WI38 (cell line): ENCODE measurements around the gene NAPSA.

Source experiments
- H3K4me3 ChIP-seq: 2 replicates; pipeline ENCODE4 v1.5.1; 2011; ENCODE audit warnings: low read depth, mild to moderate bottlenecking, control low read depth, low read length
- TF ChIP-seq, protein P1 (sequence below): IDR thresholded peaks from 2 replicates; pipeline ENCODE4 v1.5.1; 2012; ENCODE audit warnings: low read depth, mild to moderate bottlenecking, control low read depth, low read length

NAPSA gene

DNA sequence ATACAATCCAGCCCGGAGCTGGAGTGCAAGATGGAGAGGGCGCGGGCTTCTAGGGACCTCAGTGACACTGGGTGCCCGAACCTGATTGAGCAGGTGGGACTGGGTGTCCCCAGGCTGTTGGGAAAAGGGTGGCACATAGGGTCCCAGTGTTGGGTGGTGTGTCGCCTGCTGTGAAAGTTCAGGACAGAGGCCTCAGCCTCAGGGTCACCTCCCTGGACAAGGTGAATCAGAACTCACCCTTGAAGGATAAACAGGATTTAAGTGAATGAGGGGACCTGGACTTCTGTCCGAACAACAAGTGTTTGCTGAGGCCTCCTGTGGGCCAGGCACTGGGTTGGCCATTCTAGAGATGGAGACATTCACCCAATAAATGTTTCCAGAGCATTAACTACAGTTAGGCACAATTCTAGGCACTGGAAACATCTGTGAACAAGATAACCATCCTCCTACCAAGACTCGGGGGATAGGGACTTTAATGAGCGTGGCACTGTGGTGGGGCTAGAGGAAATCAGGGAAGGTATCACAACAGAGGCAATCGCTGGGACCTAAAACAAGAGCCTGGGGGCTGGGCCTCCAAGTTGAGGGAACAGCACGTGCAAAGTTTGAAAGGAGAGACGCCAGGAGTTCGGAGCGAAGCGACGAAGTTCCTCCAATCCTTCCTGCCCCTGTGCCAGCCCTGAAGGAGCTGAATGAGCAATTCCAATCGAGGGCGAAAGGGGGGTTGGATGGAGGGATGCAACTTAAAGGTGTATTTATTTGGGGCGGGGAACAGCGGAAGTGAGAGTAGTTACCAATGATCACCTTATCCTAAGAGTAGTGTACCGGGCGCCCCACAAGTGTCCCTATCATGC is 17.8 kb upstream of the NAPSA start:
- TF ChIP-seq, protein P1, sequence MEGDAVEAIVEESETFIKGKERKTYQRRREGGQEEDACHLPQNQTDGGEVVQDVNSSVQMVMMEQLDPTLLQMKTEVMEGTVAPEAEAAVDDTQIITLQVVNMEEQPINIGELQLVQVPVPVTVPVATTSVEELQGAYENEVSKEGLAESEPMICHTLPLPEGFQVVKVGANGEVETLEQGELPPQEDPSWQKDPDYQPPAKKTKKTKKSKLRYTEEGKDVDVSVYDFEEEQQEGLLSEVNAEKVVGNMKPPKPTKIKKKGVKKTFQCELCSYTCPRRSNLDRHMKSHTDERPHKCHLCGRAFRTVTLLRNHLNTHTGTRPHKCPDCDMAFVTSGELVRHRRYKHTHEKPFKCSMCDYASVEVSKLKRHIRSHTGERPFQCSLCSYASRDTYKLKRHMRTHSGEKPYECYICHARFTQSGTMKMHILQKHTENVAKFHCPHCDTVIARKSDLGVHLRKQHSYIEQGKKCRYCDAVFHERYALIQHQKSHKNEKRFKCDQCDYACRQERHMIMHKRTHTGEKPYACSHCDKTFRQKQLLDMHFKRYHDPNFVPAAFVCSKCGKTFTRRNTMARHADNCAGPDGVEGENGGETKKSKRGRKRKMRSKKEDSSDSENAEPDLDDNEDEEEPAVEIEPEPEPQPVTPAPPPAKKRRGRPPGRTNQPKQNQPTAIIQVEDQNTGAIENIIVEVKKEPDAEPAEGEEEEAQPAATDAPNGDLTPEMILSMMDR, result no peak
- H3K4me3 ChIP-seq, result peak overlapping the region; percentile 65

DNA sequence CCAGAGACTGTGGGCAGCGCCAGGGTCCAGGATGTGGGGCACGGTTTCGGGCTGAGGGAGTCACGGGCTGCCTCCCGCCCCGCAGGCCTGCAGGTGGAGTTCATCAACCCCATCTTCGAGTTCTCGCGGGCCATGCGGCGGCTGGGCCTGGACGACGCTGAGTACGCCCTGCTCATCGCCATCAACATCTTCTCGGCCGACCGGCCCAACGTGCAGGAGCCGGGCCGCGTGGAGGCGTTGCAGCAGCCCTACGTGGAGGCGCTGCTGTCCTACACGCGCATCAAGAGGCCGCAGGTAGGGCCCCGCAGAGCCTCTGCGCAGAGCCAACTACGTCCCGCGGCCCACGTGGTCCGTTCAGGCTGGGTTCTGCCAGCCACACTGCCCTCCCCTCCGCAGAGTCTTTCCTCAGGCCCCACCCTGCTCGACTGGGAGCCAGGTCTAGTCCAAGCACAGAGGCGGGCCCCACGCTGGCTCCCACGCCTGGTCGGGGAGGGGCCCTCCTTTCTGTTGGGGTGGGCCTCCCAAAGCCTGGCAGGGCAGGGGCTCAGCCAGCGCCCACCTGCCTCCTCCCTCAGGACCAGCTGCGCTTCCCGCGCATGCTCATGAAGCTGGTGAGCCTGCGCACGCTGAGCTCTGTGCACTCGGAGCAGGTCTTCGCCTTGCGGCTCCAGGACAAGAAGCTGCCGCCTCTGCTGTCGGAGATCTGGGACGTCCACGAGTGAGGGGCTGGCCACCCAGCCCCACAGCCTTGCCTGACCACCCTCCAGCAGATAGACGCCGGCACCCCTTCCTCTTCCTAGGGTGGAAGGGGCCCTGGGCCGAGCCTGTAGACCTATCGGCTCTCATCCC is 16.7 kb upstream of the NAPSA start:
- TF ChIP-seq, protein P1, result no peak
- no peak overlapping the region for H3K4me3 ChIP-seq

DNA sequence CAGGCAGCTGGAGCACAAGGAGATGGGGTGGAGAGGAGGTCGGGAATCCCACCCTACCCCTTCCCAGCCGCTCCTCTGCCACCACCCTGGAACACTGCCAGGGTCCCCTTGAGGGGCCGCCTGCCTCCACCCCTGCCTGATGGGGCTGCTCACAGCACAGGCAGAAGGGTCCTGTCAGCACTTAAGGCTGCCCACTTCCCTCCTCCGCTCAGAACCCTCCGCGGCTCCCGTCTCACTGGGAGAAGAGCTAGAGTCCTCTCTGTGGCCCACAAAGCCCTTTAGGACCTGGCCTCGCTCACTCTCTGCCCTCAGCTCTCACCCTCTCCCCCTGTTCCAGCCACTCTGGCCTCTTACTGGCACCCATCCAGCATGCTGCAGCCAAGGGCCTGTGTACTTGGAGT is 15.3 kb upstream of the NAPSA start:
- TF ChIP-seq, protein P1, result no peak
- no peak overlapping the region for H3K4me3 ChIP-seq

DNA sequence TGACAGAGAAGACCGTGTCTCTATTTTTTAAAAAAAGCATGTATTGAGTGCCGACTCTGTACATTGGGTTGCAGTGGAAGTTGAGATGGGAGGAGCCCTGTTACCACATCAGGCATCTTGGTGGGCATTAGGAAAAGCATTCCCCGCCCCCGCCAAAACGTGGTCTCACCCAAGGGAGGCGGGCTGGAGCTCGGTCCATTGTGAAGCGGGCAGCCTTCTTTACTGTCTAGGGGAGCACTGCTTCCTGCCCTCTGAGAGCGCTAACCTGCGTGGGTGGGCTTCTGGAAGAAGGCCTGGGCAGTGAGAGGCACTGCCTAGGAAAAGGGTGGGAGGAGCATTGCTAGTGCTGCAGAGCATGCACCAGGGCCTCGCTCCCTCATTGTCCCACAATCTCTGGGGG is 14.7 kb upstream of the NAPSA start:
- TF ChIP-seq, protein P1, result no peak
- H3K4me3 ChIP-seq, result no peak overlapping the region

DNA sequence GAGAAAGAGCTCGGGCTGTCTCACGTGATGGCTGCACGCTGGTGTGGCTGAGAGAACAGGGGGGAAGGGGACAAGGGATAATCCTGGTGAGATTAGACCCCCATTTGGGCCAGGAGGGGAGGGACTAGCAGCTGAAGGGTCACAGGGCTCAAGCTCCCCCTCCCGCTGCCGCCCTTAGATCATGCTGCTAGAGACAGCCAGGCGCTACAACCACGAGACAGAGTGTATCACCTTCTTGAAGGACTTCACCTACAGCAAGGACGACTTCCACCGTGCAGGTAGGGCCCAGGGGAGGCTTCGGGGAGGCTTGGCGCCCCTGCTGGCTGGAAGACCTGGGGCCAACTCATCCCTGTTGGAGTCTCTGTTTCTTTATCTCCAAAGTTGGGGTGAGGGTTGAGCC is 14.2 kb upstream of the NAPSA start:
- TF ChIP-seq, protein P1, result no peak
- no peak overlapping the region for H3K4me3 ChIP-seq

DNA sequence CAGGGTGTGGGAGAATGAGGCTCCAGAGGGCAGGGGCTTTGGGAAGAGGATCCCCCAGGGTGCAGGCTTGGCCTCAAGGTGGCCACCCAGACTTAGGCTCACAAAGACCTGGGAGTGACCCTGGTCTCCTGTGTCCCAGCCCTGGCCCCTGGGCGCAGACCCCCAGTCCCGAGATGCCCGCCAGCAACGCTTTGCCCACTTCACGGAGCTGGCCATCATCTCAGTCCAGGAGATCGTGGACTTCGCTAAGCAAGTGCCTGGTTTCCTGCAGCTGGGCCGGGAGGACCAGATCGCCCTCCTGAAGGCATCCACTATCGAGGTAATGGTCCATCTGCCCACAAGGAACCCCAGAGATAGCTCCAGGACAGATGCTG is 13.4 kb upstream of the NAPSA start:
- TF ChIP-seq, protein P1, result no peak
- H3K4me3 ChIP-seq, result no peak overlapping the region
